Measurements from ENCODE around the gene TMEM120A. TPM values are rescaled to one million over a fixed set of nuclear protein-coding genes. Genes with fewer than 3 reads are reported as not detected.

TMEM120A gene
- total RNA-seq, 1 donor from 2014 or later: 163 TPM

- H3K27ac ChIP-seq (replicated peaks): no peak overlapping the region
- DNase-seq: no peak
- no peak overlapping the region for H3K4me3 ChIP-seq
- intact Hi-C loops (cut with micrococcal nuclease): no loop called here
- H3K4me1 ChIP-seq: peaks cover 49% of the 10 kb centered on the region
- H3K36me3 ChIP-seq: peaks cover 9% of the 10 kb centered on the region
- no peaks in the 10 kb centered on the region for H3K27me3 ChIP-seq (ENCODE audit: low read depth)
- H3K9me3 ChIP-seq (replicated peaks): no peaks in the 10 kb centered on the region
- no peak for TF ChIP-seq CTCF (IDR thresholded peaks at IDR 0.05; ENCODE audit: borderline replicate concordance)
Measured at GRCh38 chr7:75943864-75944263, 50.5 kb downstream of the TMEM120A start.

GRCh38 chr7:75938921-75939320 lies 55.5 kb downstream of the TMEM120A start:
- Histone ChIP-seq H3K27me3 (ENCODE audit: low read depth) (no peaks in the 10 kb centered on the region), H3K9me3 (replicated peaks) (no peaks in the 10 kb centered on the region), H3K4me1 (peaks cover 41% of the 10 kb centered on the region), H3K27ac (replicated peaks) (peak overlapping the region; percentile 76), H3K36me3 (peaks cover 5% of the 10 kb centered on the region), H3K4me3 (no peak overlapping the region)
- no peak for DNase-seq
- TF ChIP-seq CTCF (IDR thresholded peaks at IDR 0.05; ENCODE audit: borderline replicate concordance): no peak
- intact Hi-C loops (cut with micrococcal nuclease): no loop called here

GRCh38 chr7:75937958-75938786 lies 56.2 kb downstream of the TMEM120A start:
- Histone ChIP-seq H3K4me1 (peaks cover 33% of the 10 kb centered on the region), H3K27me3 (ENCODE audit: low read depth) (no peaks in the 10 kb centered on the region), H3K4me3 (no peak overlapping the region), H3K9me3 (replicated peaks) (no peaks in the 10 kb centered on the region), H3K27ac (replicated peaks) (peak overlapping the region; percentile 76), H3K36me3 (peaks cover 5% of the 10 kb centered on the region)
- peak; percentile 67 for DNase-seq
- TF ChIP-seq CTCF (IDR thresholded peaks at IDR 0.05; ENCODE audit: borderline replicate concordance): no peak
- intact Hi-C loops (cut with micrococcal nuclease): no loop called here

Other genes starting within 250 kb of the TMEM120A start
- gene CCL26, start 222.4 kb downstream of the TMEM120A start, total RNA-seq: 0.49 TPM
- gene CCL24, start 180.8 kb downstream of the TMEM120A start, total RNA-seq: not detected
- 19.1 TPM for gene RHBDD2, start 115.6 kb downstream of the TMEM120A start, total RNA-seq
- 72.9 TPM for gene POR, start 79.4 kb downstream of the TMEM120A start, total RNA-seq
- 22.2 TPM for gene STYXL1, start 53.4 kb upstream of the TMEM120A start, total RNA-seq
- gene MDH2, start 53.5 kb upstream of the TMEM120A start, total RNA-seq: 507 TPM
- 6.1 TPM for gene SRRM3, start 207.3 kb upstream of the TMEM120A start, total RNA-seq